Activated CD8-positive, alpha-beta T cell treated with anti-CD3 and anti-CD28 coated beads for 36 hours (primary cell): Measurements from ENCODE around the gene TMEM178B. TPM values are rescaled to one million over a fixed set of nuclear protein-coding genes. Genes with fewer than 3 reads are reported as not detected.

ENCODE experiments used
- ATAC-seq: fragments of 200-7000 bp; cut with Tn5 transposase; one replicate; pipeline ENCODE4 v1.10.0; 2021; ENCODE audit warnings: mild to moderate bottlenecking, moderate library complexity
- CTCF ChIA-PET: fragments of 350-600 bp; sonication (Branson Sonifier 250); formaldehyde crosslinking; loops from one replicate; lab custom pipeline; 2021; ENCODE audit warnings: antibody characterized with exemption; lab: Charles Lee
- POLR2A ChIA-PET: fragments of 350-600 bp; sonication (Branson Sonifier 250); formaldehyde crosslinking; loops from one replicate; lab custom pipeline; 2021; ENCODE audit warnings: antibody characterized with exemption; lab: Charles Lee
- DNase-seq: peaks from one replicate; pipeline ENCODE4 v3.0.0-alpha.2; 2020
- H3K27ac Mint-ChIP-seq: one replicate; pipeline ENCODE4 v1.8.0; 2021; ENCODE audit warnings: mild to moderate bottlenecking, mixed read lengths
- H3K27me3 Mint-ChIP-seq: one replicate; pipeline ENCODE4 v1.8.0; 2021; ENCODE audit warnings: mixed read lengths
- H3K36me3 Mint-ChIP-seq: one replicate; pipeline ENCODE4 v1.8.0; 2021; ENCODE audit warnings: low read depth, mixed read lengths
- H3K4me1 Mint-ChIP-seq: one replicate; pipeline ENCODE4 v1.8.0; 2021; ENCODE audit warnings: low read depth, mixed read lengths
- H3K4me3 Mint-ChIP-seq: one replicate; pipeline ENCODE4 v1.8.0; 2021; ENCODE audit warnings: mild to moderate bottlenecking, moderate library complexity, mixed read lengths
- H3K9me3 Mint-ChIP-seq: one replicate; pipeline ENCODE4 v1.8.0; 2021; ENCODE audit warnings: mixed read lengths
- intact Hi-C: fragments of 100-400 bp; cut with micrococcal nuclease; formaldehyde crosslinking; loops from one replicate; pipeline ENCODE4 v1.10.0; 2022
- total RNA-seq, 2 experiments: library from RNA; stranded (reverse); gene quantifications; one replicate each; pipeline ENCODE4 v1.2.3, GENCODE V29; 2021
- TF ChIP-seq, protein P1 (sequence below): fragments of 200-600 bp; IDR thresholded peaks from one replicate; pipeline ENCODE4 v1.8.0; 2022; ENCODE audit warnings: antibody characterized with exemption, mild to moderate bottlenecking

Gene TMEM178B
- total RNA-seq, 2 experiments from 2014 or later, result 0.34 to 1.1 TPM

DNA sequence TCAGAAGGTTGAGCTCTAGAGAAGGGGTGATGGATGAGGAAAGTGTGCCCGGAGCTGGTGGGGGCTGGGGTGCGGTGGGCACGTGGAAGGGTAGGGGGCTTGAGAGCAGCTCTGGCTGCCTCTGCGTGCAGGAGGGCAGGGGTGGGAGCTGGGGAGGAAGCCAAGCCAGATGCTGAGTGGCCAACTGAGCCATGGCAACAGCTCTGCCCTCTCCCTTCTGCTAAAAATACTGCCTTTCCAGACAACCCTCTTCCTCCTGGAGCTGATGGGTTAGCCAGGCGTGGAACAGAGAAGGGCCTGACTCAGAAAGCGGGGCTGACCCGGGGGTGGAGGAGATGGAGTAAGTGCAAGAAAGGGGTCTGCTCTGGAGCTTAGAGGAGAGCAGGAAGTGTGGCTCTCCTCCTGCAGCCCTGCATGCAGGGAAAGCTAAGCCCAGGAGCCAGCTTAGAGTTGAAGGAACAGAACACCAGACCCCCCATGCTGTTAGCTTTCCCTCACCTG is 362.8 kb downstream of the TMEM178B start:
- intact Hi-C loops, result no loop called here
- H3K4me3 Mint-ChIP-seq, result no peak overlapping the region
- H3K36me3 Mint-ChIP-seq, result no peaks in the 10 kb centered on the region
- no peak for ATAC-seq
- ChIA-PET POLR2A (no interaction called here), CTCF (no interaction called here)
- no peak overlapping the region for H3K27ac Mint-ChIP-seq
- no peaks in the 10 kb centered on the region for H3K9me3 Mint-ChIP-seq
- H3K27me3 Mint-ChIP-seq, result peaks cover 6% of the 10 kb centered on the region
- no peak for DNase-seq
- H3K4me1 Mint-ChIP-seq, result no peaks in the 10 kb centered on the region
- TF ChIP-seq, protein P1, sequence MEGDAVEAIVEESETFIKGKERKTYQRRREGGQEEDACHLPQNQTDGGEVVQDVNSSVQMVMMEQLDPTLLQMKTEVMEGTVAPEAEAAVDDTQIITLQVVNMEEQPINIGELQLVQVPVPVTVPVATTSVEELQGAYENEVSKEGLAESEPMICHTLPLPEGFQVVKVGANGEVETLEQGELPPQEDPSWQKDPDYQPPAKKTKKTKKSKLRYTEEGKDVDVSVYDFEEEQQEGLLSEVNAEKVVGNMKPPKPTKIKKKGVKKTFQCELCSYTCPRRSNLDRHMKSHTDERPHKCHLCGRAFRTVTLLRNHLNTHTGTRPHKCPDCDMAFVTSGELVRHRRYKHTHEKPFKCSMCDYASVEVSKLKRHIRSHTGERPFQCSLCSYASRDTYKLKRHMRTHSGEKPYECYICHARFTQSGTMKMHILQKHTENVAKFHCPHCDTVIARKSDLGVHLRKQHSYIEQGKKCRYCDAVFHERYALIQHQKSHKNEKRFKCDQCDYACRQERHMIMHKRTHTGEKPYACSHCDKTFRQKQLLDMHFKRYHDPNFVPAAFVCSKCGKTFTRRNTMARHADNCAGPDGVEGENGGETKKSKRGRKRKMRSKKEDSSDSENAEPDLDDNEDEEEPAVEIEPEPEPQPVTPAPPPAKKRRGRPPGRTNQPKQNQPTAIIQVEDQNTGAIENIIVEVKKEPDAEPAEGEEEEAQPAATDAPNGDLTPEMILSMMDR, result no peak

- Mint-ChIP-seq H3K4me1 (no peaks in the 10 kb centered on the region), H3K27ac (no peak overlapping the region), H3K4me3 (no peak overlapping the region), H3K9me3 (no peaks in the 10 kb centered on the region), H3K36me3 (no peaks in the 10 kb centered on the region), H3K27me3 (peaks cover 6% of the 10 kb centered on the region)
- ATAC-seq (no peak), DNase-seq (no peak)
- TF ChIP-seq, protein P1, result no peak
- POLR2A ChIA-PET, result no interaction called here
- CTCF ChIA-PET, result interaction anchor here (0.7 kb wide), 1 partner anchor 216 kb away, joined by 3 read pairs; no protein-coding TSS in a partner anchor
- intact Hi-C loops, result no loop called here
These were observed 365.3 kb downstream of the TMEM178B start for GRCh38 chr7:141439164-141439563.

GRCh38 chr7:141439776-141440175 is 365.9 kb downstream of the TMEM178B start:
- TF ChIP-seq, protein P1, result no peak
- DNase-seq (no peak), ATAC-seq (no peak)
- no peaks in the 10 kb centered on the region for H3K36me3 Mint-ChIP-seq
- POLR2A ChIA-PET, result interaction anchor here (0.9 kb wide), 1 partner anchor 9 kb away, joined by 3 read pairs; no protein-coding TSS in a partner anchor
- intact Hi-C loops, result no loop called here
- CTCF ChIA-PET, result no interaction called here
- H3K27me3 Mint-ChIP-seq, result peaks cover 4% of the 10 kb centered on the region
- H3K4me3 Mint-ChIP-seq, result no peak overlapping the region
- no peaks in the 10 kb centered on the region for H3K4me1 Mint-ChIP-seq
- no peak overlapping the region for H3K27ac Mint-ChIP-seq
- H3K9me3 Mint-ChIP-seq, result no peaks in the 10 kb centered on the region

- ATAC-seq (no peak), DNase-seq (no peak)
- Mint-ChIP-seq H3K27ac (no peak overlapping the region), H3K27me3 (peaks cover 2% of the 10 kb centered on the region), H3K9me3 (no peaks in the 10 kb centered on the region), H3K4me3 (no peak overlapping the region), H3K4me1 (no peaks in the 10 kb centered on the region), H3K36me3 (no peaks in the 10 kb centered on the region)
- TF ChIP-seq, protein P1, result no peak
- ChIA-PET CTCF (interaction anchor here (0.6 kb wide), 1 partner anchor 92 kb away, joined by 3 read pairs; no protein-coding TSS in a partner anchor), POLR2A (interaction anchor here (0.6 kb wide), 1 partner anchor 861 kb away, joined by 3 read pairs; no protein-coding TSS in a partner anchor)
- intact Hi-C loops, result no loop called here
These were observed 368.2 kb downstream of the TMEM178B start for GRCh38 chr7:141441837-141442627.

DNA sequence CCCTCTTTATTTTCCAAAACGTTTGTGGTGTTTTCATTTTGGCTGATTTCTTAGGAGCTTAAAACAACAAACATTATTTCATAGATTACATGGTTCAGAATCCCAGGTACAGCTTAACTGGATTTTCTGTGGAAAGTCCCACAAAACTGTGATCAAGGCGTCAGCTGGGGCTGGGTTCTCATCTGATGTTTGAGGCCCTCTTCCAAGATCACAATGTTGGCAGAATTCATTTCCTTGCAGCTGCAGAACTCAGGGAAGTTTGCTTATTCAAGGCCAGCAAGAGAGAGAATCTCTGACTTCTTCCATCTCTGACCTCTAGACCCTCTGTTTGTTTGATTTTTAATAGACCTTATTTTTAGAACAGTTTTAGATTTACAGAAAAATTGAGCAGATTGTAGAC is 368.9 kb downstream of the TMEM178B start:
- DNase-seq (no peak), ATAC-seq (no peak)
- H3K4me3 Mint-ChIP-seq, result no peak overlapping the region
- ChIA-PET POLR2A (interaction anchor here (0.6 kb wide), 1 partner anchor 861 kb away, joined by 3 read pairs; no protein-coding TSS in a partner anchor), CTCF (interaction anchor here (0.6 kb wide), 1 partner anchor 91 kb away, joined by 3 read pairs; no protein-coding TSS in a partner anchor)
- H3K36me3 Mint-ChIP-seq, result no peaks in the 10 kb centered on the region
- TF ChIP-seq, protein P1, result no peak
- intact Hi-C loops, result no loop called here
- peaks cover 5% of the 10 kb centered on the region for H3K27me3 Mint-ChIP-seq
- no peaks in the 10 kb centered on the region for H3K4me1 Mint-ChIP-seq
- H3K27ac Mint-ChIP-seq, result no peak overlapping the region
- no peaks in the 10 kb centered on the region for H3K9me3 Mint-ChIP-seq
